OCI-LY1 (cell line): ENCODE measurements around the gene FCN1.

Source experiments
- H2AFZ ChIP-seq: fragments of 200-600 bp; sonication (generic), shearing (Covaris generic); 2 replicates; pipeline ENCODE4 v1.6.0; 2014; ENCODE audit warnings: antibody characterized with exemption, mild to moderate bottlenecking, low read length
- H3F3A ChIP-seq: fragments of 200-600 bp; sonication (generic), shearing (Covaris generic); 2 replicates; pipeline ENCODE4 v1.6.0; 2014; ENCODE audit warnings: mild to moderate bottlenecking, antibody characterized with exemption, low read length, moderate library complexity; ENCODE audit not compliant: insufficient read depth
- H3K27ac ChIP-seq: fragments of 200-600 bp; sonication (generic); 2 replicates; pipeline ENCODE4 v1.5.1; 2014; ENCODE audit warnings: low read length, mixed run types, mild to moderate bottlenecking, low read depth; ENCODE audit not compliant: poor library complexity, severe bottlenecking
- H3K27me3 ChIP-seq: fragments of 200-600 bp; sonication (generic); 2 replicates; pipeline ENCODE4 v1.6.0; 2014; ENCODE audit warnings: antibody characterized with exemption, mild to moderate bottlenecking, low read length, moderate library complexity; ENCODE audit not compliant: insufficient read depth
- H3K36me3 ChIP-seq: fragments of 200-600 bp; sonication (generic); 2 replicates; pipeline ENCODE4 v1.6.1; 2014; ENCODE audit warnings: mild to moderate bottlenecking, antibody characterized with exemption, low read length, moderate library complexity, mixed read lengths; ENCODE audit not compliant: insufficient read depth
- H3K4me1 ChIP-seq: fragments of 200-600 bp; sonication (generic); 2 replicates; pipeline ENCODE4 v1.5.1; 2014; ENCODE audit warnings: mild to moderate bottlenecking, low read length, moderate library complexity; ENCODE audit not compliant: insufficient read depth, severe bottlenecking
- H3K4me2 ChIP-seq: fragments of 200-600 bp; sonication (generic), shearing (Covaris generic); 2 replicates; pipeline ENCODE4 v1.6.1; 2014; ENCODE audit warnings: low read length
- H3K4me3 ChIP-seq: fragments of 200-600 bp; sonication (generic); 2 replicates; pipeline ENCODE4 v1.5.1; 2014; ENCODE audit warnings: low read length, low read depth, mild to moderate bottlenecking, mixed read lengths; ENCODE audit not compliant: poor library complexity, severe bottlenecking
- H3K79me2 ChIP-seq: fragments of 200-600 bp; shearing (Covaris generic); 2 replicates; pipeline ENCODE4 v1.6.1; 2016; ENCODE audit warnings: mixed run types, low read length, mixed read lengths; ENCODE audit not compliant: insufficient read depth
- H3K9ac ChIP-seq: fragments of 200-600 bp; sonication (generic), shearing (Covaris generic); 2 replicates; pipeline ENCODE4 v1.6.1; 2014; ENCODE audit warnings: mild to moderate bottlenecking, low read length, mixed read lengths
- H3K9me2 ChIP-seq: fragments of 200-600 bp; sonication (generic), shearing (Covaris generic); 2 replicates; pipeline ENCODE4 v1.6.1; 2014; ENCODE audit warnings: low read depth, mild to moderate bottlenecking, low read length, mixed read lengths
- H3K9me3 ChIP-seq: fragments of 200-600 bp; shearing (Covaris generic); 2 replicates; pipeline ENCODE4 v1.6.1; 2014; ENCODE audit warnings: low read length, mixed read lengths
- H4K20me1 ChIP-seq: fragments of 200-600 bp; sonication (generic), shearing (Covaris generic); 2 replicates; pipeline ENCODE4 v1.6.0; 2016; ENCODE audit warnings: mild to moderate bottlenecking, low read length; ENCODE audit not compliant: insufficient read depth
- CTCF ChIP-seq: fragments of 200-600 bp; sonication (generic), shearing (Covaris generic); IDR thresholded peaks from 2 replicates; pipeline ENCODE4 v1.5.1; 2017; ENCODE audit warnings: mild to moderate bottlenecking, antibody characterized with exemption, low read length, moderate library complexity, mixed read lengths
- EZH2 ChIP-seq: fragments of 200-600 bp; sonication (generic), shearing (Covaris generic); IDR thresholded peaks from 2 replicates; pipeline ENCODE4 v1.8.0; 2017; ENCODE audit warnings: borderline replicate concordance, mixed run types, mild to moderate bottlenecking, antibody characterized with exemption, low read length, moderate library complexity, mixed read lengths

The FCN1 gene

DNA sequence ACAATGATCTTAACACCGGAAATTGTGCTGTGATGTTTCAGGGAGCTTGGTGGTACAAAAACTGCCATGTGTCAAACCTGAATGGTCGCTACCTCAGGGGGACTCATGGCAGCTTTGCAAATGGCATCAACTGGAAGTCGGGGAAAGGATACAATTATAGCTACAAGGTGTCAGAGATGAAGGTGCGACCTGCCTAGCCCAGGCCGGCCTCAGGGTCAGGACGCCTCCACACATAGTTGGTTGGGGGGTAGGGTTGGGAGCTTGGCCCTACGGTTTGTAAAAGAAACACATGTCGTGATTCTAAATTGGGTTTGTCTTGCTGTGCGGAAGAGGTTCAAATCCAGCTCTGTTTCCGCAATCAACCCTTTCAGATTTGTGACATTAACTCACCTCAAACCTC, 30.5 kb downstream of the FCN1 start:
- Histone ChIP-seq H3K9me3 (no peaks in the 10 kb centered on the region), H3F3A (no peaks in the 10 kb centered on the region), H4K20me1 (no peaks in the 10 kb centered on the region), H3K27ac (no peak overlapping the region), H3K4me1 (peaks cover 25% of the 10 kb centered on the region), H3K79me2 (no peaks in the 10 kb centered on the region), H3K9ac (no peak overlapping the region), H3K4me2 (no peak overlapping the region), H3K27me3 (peaks cover 10% of the 10 kb centered on the region), H3K9me2 (no peaks in the 10 kb centered on the region), H3K4me3 (no peak overlapping the region), H2AFZ (no peak overlapping the region), H3K36me3 (no peaks in the 10 kb centered on the region)
- no peak for TF ChIP-seq CTCF
- TF ChIP-seq EZH2: no peak

- Histone ChIP-seq H3K4me2 (no peak overlapping the region), H3K36me3 (no peaks in the 10 kb centered on the region), H3K4me3 (no peak overlapping the region), H3K9me3 (no peaks in the 10 kb centered on the region), H4K20me1 (no peaks in the 10 kb centered on the region), H3K27ac (no peak overlapping the region), H3K4me1 (peaks cover 25% of the 10 kb centered on the region), H2AFZ (no peak overlapping the region), H3F3A (no peaks in the 10 kb centered on the region), H3K27me3 (peaks cover 14% of the 10 kb centered on the region), H3K9ac (no peak overlapping the region), H3K79me2 (no peaks in the 10 kb centered on the region), H3K9me2 (no peaks in the 10 kb centered on the region)
- no peak for TF ChIP-seq CTCF
- TF ChIP-seq EZH2: no peak
These were observed 31.2 kb downstream of the FCN1 start for GRCh38 chr9:134886413-134886913.

GRCh38 chr9:134885679-134886412, 31.9 kb downstream of the FCN1 start:
- H3K9me2 ChIP-seq: no peaks in the 10 kb centered on the region
- no peak for TF ChIP-seq CTCF
- no peak for TF ChIP-seq EZH2
- H3K9me3 ChIP-seq: no peaks in the 10 kb centered on the region
- no peak overlapping the region for H3K4me2 ChIP-seq
- no peaks in the 10 kb centered on the region for H3F3A ChIP-seq
- no peak overlapping the region for H3K9ac ChIP-seq
- H3K27ac ChIP-seq: no peak overlapping the region
- H4K20me1 ChIP-seq: no peaks in the 10 kb centered on the region
- no peak overlapping the region for H2AFZ ChIP-seq
- H3K36me3 ChIP-seq: no peaks in the 10 kb centered on the region
- H3K4me3 ChIP-seq: no peak overlapping the region
- H3K27me3 ChIP-seq: peaks cover 14% of the 10 kb centered on the region
- peaks cover 25% of the 10 kb centered on the region for H3K4me1 ChIP-seq
- no peaks in the 10 kb centered on the region for H3K79me2 ChIP-seq
